ENCODE results near the gene SPACA4. TPM values are rescaled to one million over a fixed set of nuclear protein-coding genes. Genes with fewer than 3 reads are reported as not detected.
A peak's percentile ranks its signal among the peaks of the same experiment; 100 is the strongest.

SPACA4 gene
- total RNA-seq, 1 experiment from 2014 or later = not detected

DNA sequence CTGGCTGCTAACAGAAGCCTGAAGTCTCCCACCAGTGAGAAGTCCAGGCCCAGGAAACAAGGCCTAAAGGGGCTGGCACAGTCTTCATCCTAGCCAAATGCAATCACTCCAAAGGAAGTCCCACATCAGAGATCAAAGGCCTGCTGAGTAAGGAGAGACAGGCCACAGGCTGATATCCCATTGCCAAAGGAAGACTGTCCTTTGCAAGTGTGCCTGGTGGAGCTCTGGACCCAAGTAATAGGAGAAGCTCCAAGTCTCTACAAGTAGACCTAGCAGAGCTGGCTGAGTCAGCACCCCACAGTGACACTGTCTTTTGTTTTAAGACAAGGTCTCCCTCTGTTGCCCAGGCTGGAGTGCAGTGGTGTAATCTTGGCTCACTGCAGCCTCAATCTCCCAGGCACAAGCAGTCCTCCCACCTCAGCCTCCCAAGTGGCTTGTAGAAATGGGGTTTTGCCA lies 26.2 kb downstream of the SPACA4 start:
- DNase-seq (ENCODE audit: extremely low read depth, low read depth) = no peak

DNA sequence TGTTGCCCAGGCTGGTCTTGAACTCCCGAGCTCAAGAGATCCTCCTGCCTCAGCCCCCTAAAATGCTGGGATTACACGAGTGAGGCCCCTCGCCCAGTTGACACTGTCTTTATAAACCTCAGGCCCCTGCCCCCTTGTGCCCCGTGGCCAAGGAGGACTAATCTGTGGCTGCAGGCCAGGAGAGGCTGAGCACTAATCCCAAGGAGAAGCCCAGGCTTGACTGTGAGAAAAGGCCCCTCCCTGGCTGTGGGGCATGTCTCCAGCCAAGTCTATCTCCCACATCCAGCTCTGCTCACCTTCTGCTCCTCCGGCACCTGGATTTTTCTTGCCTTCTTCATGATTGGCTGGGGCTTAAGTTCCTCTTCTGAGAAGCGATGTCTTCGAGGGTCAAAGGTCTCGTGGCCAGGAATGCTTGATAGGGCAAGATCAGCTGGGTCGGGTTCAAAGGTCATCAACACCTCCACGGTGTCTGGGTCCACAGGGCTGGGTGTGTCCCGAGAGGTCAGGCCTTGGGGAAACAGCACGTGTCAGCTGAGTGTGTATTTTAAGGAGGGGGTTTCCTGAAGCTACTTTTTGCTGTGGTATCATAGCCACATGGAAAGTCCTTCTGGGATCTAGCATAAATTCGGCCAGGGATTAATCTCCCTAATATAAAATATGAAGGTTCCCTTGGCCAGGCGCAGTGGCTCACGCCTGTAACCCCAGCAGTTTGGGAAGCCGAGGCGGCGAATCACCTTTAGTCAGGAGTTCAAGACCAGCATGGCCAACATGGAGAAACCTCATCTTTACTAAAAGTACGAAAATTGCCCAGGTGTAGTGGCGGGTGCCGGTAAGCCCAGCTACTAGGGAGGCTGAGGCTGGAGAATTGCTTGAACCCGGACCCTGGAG lies 26.9 kb downstream of the SPACA4 start:
- no peak for DNase-seq (ENCODE audit: extremely low read depth, low read depth)

DNA sequence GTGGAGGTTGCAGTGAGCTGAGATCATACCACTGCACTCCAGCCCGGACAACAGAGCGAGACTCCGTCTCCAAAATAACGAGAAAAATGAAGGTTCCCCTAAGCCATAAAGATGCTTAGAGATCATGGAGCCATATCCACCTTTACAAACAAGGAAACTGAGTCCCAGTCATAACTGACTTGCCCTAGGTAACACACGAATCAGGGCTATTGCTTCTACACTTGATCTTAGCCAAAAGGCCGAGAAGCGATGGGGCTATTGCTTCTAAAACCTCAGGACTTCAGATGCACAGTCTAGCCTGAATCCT lies 27.4 kb downstream of the SPACA4 start:
- no peak for DNase-seq (ENCODE audit: extremely low read depth, low read depth)

DNA sequence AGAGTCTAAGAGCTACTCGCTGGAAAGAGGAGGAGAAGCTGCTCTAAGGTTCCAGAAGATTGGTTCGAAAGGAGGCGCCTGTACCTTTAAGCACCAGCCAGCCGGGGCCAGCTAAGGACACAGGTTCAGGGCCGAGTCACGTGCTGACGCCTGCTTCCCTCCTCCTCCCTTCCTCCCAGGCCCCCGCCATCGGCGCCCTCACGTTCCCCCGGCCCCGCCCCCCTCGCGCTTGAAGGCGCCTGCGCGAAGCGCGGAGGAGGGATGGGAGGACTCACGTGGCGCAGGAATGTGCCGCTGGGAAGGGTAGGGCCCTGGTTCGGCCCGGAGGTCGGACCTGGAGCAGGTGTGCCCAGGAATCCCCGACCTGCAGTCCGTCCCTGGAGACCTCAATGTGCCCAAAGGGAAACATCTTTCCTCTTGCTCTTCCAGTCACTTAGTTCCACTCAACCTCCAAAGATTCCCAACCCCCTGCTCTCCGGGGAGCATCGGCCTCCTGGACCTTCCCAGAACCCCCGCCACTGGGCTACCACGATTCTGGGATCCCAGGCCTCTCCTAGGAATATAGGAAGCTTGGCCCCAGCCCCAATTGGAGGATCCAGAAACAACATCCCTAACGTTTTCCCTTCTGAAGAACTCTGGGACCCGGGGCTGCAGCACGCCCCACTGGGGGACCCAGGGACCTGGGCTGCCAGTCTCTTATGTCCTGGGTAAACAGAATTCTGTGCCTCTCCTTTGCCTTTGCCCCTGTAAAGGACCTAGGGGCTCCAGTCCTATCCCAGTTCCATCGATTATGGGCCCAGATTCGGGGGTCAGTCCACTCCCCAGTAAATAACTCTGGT lies 28.1 kb downstream of the SPACA4 start:
- peak; percentile 87 for DNase-seq (ENCODE audit: extremely low read depth, low read depth)

DNA sequence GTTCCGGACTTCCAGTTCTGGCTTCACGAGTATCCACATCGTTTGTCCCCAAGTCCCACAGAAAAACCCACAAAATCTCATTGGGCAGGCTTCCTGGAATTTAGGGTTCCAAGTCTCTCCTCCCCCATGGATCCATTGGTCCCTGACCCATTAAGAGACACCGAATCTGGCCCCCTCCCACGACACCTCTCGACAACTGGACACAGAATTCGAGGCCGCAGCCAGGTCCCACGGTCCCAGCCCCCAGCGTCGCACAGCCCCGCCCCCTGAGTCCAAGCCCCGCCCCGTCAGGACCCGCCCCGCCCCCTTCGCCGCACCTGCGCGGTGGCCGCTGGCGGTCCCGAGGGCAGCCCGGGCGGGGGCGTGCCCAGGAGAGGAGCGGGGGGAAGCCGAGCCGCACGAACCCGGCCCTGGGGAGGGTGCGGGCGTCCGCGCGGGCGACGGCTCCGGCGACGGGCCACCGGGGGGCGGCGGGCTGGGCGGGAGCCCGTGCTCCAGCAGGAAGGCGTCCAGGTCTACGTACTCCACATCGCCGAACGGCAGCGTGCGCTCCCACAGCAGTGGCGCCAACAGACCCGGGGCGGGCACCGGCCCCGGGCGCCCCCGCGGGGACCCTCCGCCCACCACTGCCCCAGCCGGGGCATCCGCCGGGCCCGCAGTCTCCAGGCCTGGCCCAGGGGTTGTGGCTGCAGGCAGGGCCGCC lies 28.9 kb downstream of the SPACA4 start:
- DNase-seq (ENCODE audit: extremely low read depth, low read depth) = no peak

DNA sequence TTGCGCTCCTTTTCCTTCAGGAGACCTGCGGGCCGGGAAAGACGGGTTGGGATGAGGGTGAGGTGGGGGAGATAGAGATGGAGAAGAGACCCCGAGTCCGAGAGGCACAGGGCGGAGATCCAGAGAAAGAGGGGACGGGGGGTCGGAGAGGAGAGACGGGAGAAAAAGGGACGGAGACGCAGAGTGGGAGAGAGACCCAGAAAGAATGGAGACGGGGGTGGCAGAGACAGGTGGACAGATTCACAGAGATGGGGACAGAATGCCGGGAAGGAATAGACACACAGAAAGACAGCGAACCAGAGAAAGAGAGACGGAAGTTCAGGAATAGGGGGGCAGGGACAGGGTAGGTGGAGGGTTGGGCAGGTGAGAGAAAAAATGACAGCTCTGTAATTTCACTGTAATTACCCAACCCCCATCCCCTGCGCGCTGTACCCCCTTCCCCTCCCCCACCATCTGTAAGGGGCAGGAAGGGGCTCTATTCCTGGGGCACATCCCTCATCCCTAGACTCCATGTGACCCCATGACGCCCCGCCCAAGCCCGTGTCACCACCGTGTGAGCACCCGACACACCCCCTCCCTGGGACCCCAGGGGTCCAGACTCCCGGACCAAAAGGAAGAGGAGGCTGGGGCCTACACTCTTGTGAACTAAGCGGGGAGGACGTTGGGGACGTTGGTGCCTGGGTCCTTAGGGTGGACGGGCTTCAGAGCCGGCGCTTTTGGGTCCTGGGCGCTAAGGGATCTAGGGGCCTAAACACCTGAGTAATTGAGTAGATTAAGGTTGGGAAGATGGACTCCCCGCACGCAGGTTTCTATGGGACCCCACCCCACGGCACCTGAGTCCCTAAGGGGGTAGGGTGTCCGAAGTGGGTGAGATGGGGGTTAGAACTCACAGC lies 29.7 kb downstream of the SPACA4 start:
- no peak for DNase-seq (ENCODE audit: extremely low read depth, low read depth)

DNA sequence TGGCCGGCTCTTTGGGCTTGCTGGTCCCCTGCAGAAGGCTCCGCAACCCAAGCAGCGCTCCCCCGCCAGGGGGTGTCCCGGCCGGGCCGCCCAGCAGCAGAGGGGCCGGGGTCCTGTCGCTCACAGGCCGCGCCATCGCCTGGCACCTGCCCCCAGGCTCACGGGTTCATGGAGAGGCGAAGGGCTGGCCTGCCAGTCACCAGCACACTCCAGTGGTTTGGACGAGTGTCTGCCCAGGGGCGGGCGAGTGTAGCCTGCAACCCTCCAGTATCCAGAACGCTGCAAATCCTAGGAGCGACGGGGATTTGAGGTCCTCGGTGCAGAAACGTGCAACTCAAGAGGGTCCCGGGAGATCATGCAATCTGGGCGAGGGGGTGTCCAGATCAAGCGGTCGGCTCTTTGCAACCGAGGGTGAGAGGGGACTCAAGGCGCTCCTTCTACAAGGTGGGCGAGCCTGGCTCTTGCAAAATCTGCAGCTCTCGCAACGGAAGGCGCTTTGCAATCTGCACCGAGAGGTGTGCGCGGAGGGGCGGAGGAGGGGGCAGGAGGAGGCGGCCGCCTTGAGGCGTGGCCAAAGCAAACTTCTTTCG lies 30.4 kb downstream of the SPACA4 start, which contains the start of gene DBP:
Gene DBP (minus strand): TSS at position 521 of the 590 bp plus-strand sequence. CDS start 385 bp downstream, at position 136.
- no peak for DNase-seq (ENCODE audit: extremely low read depth, low read depth)

DNA sequence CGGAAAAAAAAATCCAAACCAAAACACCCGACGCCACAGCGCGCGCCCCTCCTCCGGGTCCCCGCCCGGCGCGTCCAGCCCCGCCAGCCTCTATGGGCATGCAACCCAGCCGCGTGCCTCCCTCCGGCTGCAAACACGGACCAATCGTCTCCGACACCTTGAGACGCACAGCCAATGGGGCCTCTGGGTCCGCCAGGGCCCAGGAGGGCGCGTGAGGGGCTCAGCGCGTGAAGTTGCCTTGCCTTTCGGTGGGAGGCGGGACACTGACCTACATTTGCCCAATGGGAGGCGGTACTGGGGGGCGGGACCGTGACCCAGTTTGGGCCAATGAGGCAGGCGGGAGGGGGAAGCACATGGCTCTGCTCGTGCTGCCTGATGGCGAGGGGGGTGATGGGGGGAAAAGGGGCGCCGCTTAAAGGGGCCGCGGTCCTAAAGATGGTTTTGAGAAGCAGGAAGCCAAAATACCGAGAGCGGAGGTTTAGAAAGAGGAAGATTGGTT lies 31.0 kb downstream of the SPACA4 start:
- DNase-seq (ENCODE audit: extremely low read depth, low read depth) = peak; percentile 93

DNA sequence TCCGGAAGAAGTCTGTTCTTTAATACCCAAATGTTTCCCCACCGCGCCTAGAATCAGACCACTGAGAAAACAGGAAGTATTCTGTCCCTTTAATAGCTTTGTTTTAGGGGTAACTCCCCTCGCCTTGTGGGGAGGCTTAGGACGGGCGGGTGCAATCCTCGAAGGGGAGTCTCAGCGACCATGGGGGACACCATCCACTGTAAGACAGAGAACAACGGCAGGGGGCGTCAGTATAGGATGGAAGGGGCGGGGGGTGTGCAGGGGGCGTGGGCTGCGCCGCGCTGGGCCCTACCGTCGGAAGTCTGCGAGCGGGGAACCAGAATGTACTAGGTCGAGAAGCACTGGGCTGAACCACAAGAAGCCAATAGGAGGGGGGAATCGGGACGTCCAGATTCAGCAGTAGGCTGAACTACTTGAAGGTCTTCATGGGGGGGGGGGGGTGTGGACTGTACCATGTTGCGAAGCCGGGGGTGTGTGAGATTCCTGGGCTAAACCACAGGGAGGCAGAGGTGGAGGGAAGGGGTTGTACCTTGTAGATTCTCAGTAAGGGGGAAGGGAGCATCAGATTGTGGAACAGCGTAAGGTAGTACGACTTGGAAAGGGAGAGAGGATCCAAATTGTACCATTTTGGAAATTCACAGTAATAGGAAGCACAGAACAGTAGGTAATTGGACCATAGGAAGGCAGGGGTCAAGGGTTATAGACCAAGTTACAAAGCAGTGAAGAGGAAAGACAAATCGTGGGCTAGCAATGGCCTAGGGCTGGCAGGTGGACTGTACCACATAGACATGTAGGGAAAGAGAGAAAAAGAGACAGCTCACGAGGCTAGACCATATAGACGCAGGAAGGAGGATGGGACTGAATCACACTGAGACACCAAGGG lies 31.6 kb downstream of the SPACA4 start:
- peak; percentile 71 for DNase-seq (ENCODE audit: extremely low read depth, low read depth)

DNA sequence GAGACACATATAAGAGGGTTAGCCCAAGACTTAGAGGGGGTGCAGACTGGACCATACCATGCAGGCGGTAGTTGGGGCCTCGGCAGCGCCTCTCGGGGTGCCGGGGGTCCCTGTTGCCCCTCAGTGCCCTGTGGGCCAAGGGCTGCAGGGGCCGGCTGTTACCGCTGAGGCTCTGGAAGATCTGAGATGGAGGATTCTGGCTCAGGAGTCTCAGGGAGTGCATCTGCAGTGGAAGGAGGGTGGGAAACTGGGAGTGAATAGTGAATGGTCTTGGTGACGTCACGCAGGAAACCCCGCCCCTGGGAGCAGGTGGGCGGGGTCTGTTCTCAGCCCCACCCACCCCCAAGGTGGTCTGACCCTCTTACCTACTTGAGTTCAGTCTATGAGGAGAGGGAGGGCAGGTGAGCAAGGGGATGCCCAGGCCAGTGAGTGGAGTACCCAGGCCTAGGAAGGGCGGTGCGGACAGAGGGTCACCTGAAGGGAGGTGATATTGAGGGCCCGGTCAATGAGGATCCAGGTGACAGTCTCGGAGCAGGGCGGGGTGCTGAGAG lies 32.4 kb downstream of the SPACA4 start:
- DNase-seq (ENCODE audit: extremely low read depth, low read depth) = no peak

DNA sequence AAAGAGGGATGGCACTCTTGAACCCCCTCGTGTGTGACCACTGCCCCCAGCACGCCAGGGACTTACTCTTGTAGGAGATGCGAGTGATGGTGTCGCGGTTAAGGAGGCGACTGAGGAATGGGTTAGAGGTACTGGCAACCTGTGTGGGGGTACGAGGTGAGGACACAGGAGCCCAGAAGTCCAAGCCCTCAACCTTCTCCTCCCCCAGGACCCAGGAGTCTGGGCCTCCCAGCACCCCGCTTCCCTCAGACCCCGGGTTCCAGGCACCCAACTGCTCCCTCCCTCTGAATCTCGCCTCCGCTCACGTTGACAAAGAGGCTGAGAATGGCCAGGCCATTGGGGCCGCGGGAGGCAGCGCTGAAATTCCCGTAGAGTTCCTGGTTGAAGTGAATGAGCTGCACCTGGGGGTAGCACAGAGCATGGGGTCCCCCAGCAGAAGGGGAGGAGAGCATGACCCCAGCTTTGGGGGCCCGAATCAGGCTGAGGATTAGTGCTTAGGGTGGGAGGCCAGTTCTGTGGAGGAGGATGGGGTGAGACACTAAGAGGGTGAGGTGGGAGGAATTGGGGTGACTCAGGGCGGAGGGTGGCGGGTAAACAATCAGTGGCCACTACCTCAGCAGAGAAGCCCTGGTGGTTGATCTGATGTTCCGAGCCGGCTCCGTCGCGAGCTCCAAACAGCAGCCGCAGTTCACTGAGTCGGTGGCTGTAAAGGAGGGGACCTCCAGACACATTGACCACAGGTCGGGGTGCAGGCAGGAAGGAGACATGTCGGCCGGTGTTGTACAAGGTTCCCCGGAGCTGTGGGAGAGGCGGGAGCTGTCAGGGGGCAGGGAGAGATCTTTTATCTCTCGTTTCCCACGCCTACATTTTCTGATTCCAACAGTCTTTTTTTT lies 33.2 kb downstream of the SPACA4 start:
- DNase-seq (ENCODE audit: extremely low read depth, low read depth) = no peak

DNA sequence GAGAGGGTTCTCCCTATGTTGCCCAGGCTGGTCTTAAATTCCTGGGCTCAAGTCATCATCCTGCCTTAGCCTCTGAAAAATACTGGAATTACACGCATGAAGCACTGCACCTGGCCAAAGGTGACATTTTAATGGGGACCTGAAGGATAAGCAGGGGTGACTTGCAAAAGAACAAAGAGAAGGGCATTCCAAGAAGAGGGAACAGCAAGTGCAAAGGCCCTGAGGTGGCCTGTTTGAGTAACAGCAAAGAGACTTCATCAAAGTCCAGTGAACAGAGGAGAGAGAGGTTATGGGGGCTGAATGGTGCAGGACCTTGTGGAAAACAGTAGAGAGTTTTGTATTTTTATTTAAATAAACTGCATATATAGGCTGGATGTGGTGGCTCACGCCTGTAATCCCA lies 35.3 kb downstream of the SPACA4 start:
- DNase-seq (ENCODE audit: extremely low read depth, low read depth) = no peak

DNA sequence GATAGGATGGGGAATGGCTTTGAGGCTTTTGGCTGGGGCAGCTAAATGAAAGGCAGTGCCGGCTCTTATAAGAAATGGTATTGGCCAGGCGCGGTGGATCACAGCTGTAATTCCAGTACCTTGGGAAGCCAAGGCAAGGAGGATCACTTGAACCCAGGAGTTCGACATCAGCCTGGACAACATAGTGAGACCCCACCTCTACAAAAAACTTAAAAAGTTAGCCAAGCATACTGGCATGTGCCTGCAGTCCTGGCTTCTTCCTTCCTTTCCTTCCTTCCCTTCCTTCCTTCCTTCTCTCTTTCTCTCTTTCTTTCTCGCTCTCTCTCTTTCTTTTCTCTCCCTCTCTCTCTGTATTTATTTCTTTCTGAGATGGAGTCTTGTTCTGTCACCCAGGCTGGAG lies 36.3 kb downstream of the SPACA4 start:
- DNase-seq (ENCODE audit: extremely low read depth, low read depth) = no peak

DNA sequence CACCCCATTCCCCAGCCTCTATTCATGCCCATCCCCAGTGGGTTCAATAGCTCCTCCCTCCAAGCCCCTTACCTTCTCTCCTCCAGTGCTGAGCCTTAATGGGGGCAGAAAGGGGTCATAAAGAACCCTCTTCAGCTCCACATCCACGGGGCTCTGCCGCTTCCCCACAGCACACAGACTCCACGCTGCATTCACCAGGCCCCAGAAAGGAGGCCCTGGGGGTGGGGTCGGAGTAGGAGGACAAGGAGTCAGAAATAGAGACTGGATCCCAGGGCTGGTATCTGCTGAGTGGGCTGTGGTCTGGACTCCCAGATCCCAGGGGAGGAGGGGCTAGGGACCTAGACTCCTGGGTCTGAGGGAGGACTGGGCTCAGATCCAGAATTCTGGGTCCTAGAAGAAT lies 37.8 kb downstream of the SPACA4 start:
- DNase-seq (ENCODE audit: extremely low read depth, low read depth) = no peak

DNA sequence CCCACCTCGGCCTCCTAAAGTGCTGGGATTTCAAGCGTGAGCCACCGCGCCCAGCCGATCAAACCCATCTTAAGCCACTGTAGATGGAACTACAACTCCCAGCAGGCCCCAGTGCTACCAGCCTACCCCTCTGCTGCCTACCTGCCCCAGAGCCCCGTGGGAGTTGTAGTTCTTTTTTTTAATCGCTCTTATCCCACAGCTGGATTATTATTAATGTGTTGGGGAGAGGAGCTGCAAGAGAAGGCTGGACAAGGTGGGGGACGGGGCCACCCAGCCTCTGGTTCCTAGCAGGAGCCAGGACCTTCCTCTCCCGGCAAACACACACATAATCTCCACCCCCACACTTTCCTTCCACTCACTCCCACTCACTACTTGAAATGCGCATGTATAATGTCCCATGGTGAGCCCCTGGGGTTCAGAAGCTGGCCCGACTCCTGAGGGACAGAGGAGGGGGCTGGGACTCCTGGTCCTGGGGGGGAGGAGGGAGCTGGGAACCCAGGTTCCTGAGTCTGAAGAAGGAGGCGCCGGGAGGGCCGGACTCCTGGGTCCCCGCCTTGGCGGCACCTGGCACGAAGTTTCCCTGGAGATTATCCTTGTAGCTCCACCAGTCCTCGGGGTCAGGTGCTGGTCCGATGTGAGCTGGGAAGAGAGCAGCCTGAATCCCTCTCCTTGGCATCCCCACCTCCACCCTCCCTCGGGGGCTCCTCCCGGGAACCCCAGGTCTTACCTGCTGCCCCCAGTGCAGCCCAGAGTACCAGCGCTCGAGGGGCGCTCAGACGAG lies 38.5 kb downstream of the SPACA4 start:
- no peak for DNase-seq (ENCODE audit: extremely low read depth, low read depth)

DNA sequence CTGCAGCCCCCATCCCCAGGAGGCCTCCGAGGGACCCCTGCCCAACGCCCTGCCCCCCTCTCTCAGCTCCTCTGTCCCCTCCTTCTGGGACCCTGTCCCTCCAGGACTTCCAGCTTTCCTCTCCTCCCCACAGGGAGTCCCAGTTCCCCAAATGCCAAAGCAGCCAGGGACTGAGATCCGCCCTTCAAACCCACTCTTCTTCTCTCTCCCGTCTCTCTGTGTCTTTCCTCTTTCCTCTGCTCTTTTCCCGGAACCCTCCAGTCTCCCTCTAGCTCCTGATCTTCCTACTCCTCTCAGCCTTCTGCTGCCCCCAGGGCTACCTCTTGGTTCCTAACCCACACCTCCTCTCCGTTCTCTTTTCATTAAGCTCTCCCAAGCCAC lies 39.1 kb downstream of the SPACA4 start:
- DNase-seq (ENCODE audit: extremely low read depth, low read depth) = no peak

Data from NCI-H460 (cell line).